MM.1S (cell line): ENCODE results near the gene KLHL12.
A peak's percentile ranks its signal among the peaks of the same experiment; 100 is the strongest.

Experiments used
- DNase-seq: peaks from one replicate; pipeline ENCODE4 v3.0.0-alpha.2; 2015
- H2AFZ ChIP-seq: fragments of 300-600 bp; sonication (generic); 2 replicates; pipeline ENCODE4 v1.6.0; 2016; ENCODE audit warnings: antibody characterized with exemption, low read length
- H3F3A ChIP-seq: fragments of 300-600 bp; sonication (generic); 2 replicates; pipeline ENCODE4 v1.6.1; 2016; ENCODE audit warnings: mild to moderate bottlenecking, antibody characterized with exemption, low read length, moderate library complexity, mixed read lengths; ENCODE audit not compliant: insufficient read depth
- H3K27ac ChIP-seq: fragments of 300-600 bp; sonication (generic); 2 replicates; pipeline ENCODE4 v1.5.1; 2016; ENCODE audit warnings: mild to moderate bottlenecking, low read length
- H3K27me3 ChIP-seq: fragments of 300-600 bp; sonication (generic); replicated peaks from 2 replicates; pipeline ENCODE4 v1.6.0; 2016; ENCODE audit warnings: low read length; ENCODE audit not compliant: insufficient read depth
- H3K36me3 ChIP-seq: fragments of 300-600 bp; sonication (generic); replicated peaks from 2 replicates; pipeline ENCODE4 v1.6.1; 2016; ENCODE audit warnings: mild to moderate bottlenecking, low read length, mixed read lengths; ENCODE audit not compliant: insufficient read depth
- H3K4me1 ChIP-seq: fragments of 300-600 bp; sonication (generic); 2 replicates; pipeline ENCODE4 v1.6.1; 2016; ENCODE audit warnings: low read length, mixed read lengths
- H3K4me2 ChIP-seq: fragments of 300-600 bp; sonication (generic); 2 replicates; pipeline ENCODE4 v1.6.0; 2016; ENCODE audit warnings: low read depth, low read length
- H3K4me3 ChIP-seq: fragments of 300-600 bp; sonication (generic); 2 replicates; pipeline ENCODE4 v1.5.1; 2016; ENCODE audit warnings: low read length, mixed read lengths
- H3K79me2 ChIP-seq: fragments of 300-600 bp; sonication (generic); 2 replicates; pipeline ENCODE4 v1.6.1; 2016; ENCODE audit warnings: mixed run types, low read length, mixed read lengths
- H3K9ac ChIP-seq: fragments of 300-600 bp; sonication (generic); 2 replicates; pipeline ENCODE4 v1.6.1; 2016; ENCODE audit warnings: low read length, mixed read lengths
- H3K9me2 ChIP-seq: fragments of 300-600 bp; sonication (generic); replicated peaks from 2 replicates; pipeline ENCODE4 v1.6.1; 2016; ENCODE audit warnings: mild to moderate bottlenecking, low read length, mixed read lengths; ENCODE audit not compliant: insufficient read depth
- H3K9me3 ChIP-seq: fragments of 300-600 bp; sonication (generic); replicated peaks from 2 replicates; pipeline ENCODE4 v1.6.1; 2016; ENCODE audit warnings: mild to moderate bottlenecking, low read length, mixed read lengths; ENCODE audit not compliant: insufficient read depth
- H4K20me1 ChIP-seq: fragments of 300-600 bp; sonication (generic); 2 replicates; pipeline ENCODE4 v1.6.1; 2016; ENCODE audit warnings: mild to moderate bottlenecking, low read length, moderate library complexity, mixed read lengths; ENCODE audit not compliant: insufficient read depth
- CTCF ChIP-seq: fragments of 300-600 bp; sonication (generic); IDR thresholded peaks from 2 replicates; pipeline ENCODE4 v1.5.1; 2016; ENCODE audit warnings: antibody characterized with exemption, low read length, mixed read lengths
- EZH2 ChIP-seq: fragments of 300-600 bp; sonication (generic); optimal IDR thresholded peaks from 2 replicates; pipeline ENCODE3; 2017; ENCODE audit warnings: low read depth, mild to moderate bottlenecking, antibody characterized with exemption, low read length, mixed read lengths
- EZH2phosphoT487 ChIP-seq: fragments of 300-600 bp; sonication (generic); IDR thresholded peaks from 2 replicates; pipeline ENCODE4 v1.6.1; 2018; ENCODE audit warnings: antibody characterized with exemption, low read length

KLHL12 gene

GRCh38 chr1:202856014-202856413, 71.0 kb downstream of the KLHL12 start:
- Histone ChIP-seq H3K9me3 (no peaks in the 10 kb centered on the region), H2AFZ (no peak overlapping the region), H3K27ac (no peak overlapping the region), H3K27me3 (no peaks in the 10 kb centered on the region), H3K36me3 (no peaks in the 10 kb centered on the region), H3K79me2 (no peaks in the 10 kb centered on the region), H3F3A (no peaks in the 10 kb centered on the region), H3K4me1 (no peaks in the 10 kb centered on the region), H3K9ac (no peak overlapping the region), H3K9me2 (no peaks in the 10 kb centered on the region), H3K4me2 (no peak overlapping the region), H4K20me1 (no peaks in the 10 kb centered on the region), H3K4me3 (no peak overlapping the region)
- TF ChIP-seq EZH2 (no peak), EZH2phosphoT487 (no peak), CTCF (no peak)
- DNase-seq: no peak

- Histone ChIP-seq H3F3A (no peaks in the 10 kb centered on the region), H3K9ac (no peak overlapping the region), H3K27me3 (no peaks in the 10 kb centered on the region), H3K79me2 (no peaks in the 10 kb centered on the region), H3K4me2 (no peak overlapping the region), H3K4me3 (no peak overlapping the region), H3K36me3 (no peaks in the 10 kb centered on the region), H2AFZ (no peak overlapping the region), H3K4me1 (no peaks in the 10 kb centered on the region), H3K27ac (no peak overlapping the region), H4K20me1 (no peaks in the 10 kb centered on the region), H3K9me3 (no peaks in the 10 kb centered on the region), H3K9me2 (no peaks in the 10 kb centered on the region)
- DNase-seq: no peak
- TF ChIP-seq EZH2phosphoT487 (no peak), CTCF (no peak), EZH2 (no peak)
These were observed 72.2 kb downstream of the KLHL12 start for GRCh38 chr1:202854787-202855186.

DNA sequence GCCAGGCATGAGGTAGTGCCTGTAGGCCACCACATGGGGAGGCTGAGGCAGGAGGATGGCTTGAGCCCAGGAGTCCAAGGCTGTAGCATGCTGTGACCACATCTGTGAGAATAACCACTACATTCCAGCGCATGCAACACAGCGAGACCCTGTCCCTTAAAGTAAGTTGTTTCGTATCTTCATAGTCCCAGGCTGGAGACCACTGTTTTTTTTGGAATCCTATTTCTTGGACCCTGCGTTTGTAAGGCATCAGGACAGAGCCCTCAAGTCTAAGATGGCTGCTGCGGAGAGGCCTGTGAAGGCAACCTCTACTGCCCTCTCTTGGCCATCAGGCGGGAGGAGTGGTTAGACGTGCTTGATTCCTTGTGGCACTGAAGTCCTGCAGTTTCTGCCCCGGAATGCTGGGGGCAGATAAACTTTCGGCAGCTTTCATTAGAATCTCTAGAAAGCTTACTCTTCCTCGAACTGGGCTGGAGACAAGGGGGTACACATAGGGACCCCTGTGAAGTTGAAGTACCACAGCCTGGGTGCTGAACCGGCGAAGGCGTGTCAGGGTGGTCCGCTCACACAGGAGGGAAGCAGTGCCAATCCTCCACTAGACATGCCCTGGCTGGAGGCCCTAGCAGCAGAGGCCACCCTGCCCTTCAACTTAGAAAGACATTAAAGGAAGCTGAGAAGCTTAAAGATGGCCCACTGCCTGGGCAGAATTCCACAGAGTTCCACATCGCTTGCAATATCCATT, 74.7 kb downstream of the KLHL12 start:
- Histone ChIP-seq H3K9ac (no peak overlapping the region), H3K36me3 (no peaks in the 10 kb centered on the region), H4K20me1 (no peaks in the 10 kb centered on the region), H3K79me2 (no peaks in the 10 kb centered on the region), H3K4me3 (no peak overlapping the region), H3K9me3 (no peaks in the 10 kb centered on the region), H3K27me3 (no peaks in the 10 kb centered on the region), H3K27ac (no peak overlapping the region), H3K4me1 (no peaks in the 10 kb centered on the region), H3F3A (no peaks in the 10 kb centered on the region), H2AFZ (peak overlapping the region; percentile 76), H3K4me2 (no peak overlapping the region), H3K9me2 (no peaks in the 10 kb centered on the region)
- peak; percentile 45 for DNase-seq
- TF ChIP-seq CTCF: peak; percentile 66
- TF ChIP-seq EZH2phosphoT487: no peak
- no peak for TF ChIP-seq EZH2
